PC-9 (cell line): ENCODE results near the gene GRIN2B.

Source experiments
- EZH2 ChIP-seq: fragments of 200-600 bp; sonication (generic); IDR thresholded peaks from 2 replicates; pipeline ENCODE4 v1.8.0; 2017; ENCODE audit warnings: antibody characterized with exemption, low read depth
- TF ChIP-seq, protein P1 (sequence below): fragments of 200-600 bp; sonication (generic); conservative IDR thresholded peaks from 2 replicates; pipeline ENCODE4 v1.6.1; 2017; ENCODE audit warnings: mixed run types, antibody characterized with exemption, mild to moderate bottlenecking, moderate library complexity

DNA sequence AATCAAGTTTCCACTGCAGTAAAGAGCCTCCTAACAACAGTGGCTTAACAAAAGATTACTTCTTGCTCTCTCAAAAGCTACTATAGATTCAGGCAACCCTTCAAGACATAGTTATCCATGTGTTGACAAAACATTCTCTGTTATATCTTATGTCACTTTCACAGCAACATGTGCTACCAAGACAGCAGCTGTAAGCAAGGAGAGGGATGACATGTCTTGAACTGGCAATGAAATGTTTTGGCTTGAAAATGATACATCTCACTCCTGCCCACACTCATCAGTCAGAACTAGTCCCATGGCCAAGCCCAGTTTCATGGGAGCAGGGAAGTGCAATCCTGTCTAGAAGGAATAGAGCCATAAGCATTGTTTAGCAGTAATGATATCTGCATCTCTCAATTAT, 10.7 kb upstream of the GRIN2B start:
- TF ChIP-seq, protein P1, sequence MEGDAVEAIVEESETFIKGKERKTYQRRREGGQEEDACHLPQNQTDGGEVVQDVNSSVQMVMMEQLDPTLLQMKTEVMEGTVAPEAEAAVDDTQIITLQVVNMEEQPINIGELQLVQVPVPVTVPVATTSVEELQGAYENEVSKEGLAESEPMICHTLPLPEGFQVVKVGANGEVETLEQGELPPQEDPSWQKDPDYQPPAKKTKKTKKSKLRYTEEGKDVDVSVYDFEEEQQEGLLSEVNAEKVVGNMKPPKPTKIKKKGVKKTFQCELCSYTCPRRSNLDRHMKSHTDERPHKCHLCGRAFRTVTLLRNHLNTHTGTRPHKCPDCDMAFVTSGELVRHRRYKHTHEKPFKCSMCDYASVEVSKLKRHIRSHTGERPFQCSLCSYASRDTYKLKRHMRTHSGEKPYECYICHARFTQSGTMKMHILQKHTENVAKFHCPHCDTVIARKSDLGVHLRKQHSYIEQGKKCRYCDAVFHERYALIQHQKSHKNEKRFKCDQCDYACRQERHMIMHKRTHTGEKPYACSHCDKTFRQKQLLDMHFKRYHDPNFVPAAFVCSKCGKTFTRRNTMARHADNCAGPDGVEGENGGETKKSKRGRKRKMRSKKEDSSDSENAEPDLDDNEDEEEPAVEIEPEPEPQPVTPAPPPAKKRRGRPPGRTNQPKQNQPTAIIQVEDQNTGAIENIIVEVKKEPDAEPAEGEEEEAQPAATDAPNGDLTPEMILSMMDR, result no peak
- no peak for TF ChIP-seq EZH2
